Measurements from ENCODE around the gene ZFYVE27.

Gene ZFYVE27

GRCh38 chr10:97743169-97743943 is 6.4 kb downstream of the ZFYVE27 start:
- no peak for DNase-seq (ENCODE audit: low read depth in 2 of 2, low spot score in 1 of 2)

GRCh38 chr10:97744405-97745035 is 7.6 kb downstream of the ZFYVE27 start:
- DNase-seq (ENCODE audit: low read depth in 2 of 2, low spot score in 1 of 2): no peak

- no peak for DNase-seq (ENCODE audit: low read depth in 2 of 2, low spot score in 1 of 2)
Observed at GRCh38 chr10:97747573-97747972, 10.6 kb downstream of the ZFYVE27 start.

GRCh38 chr10:97748116-97748515 is 11.2 kb downstream of the ZFYVE27 start:
- no peak for DNase-seq (ENCODE audit: low read depth in 2 of 2, low spot score in 1 of 2)

GRCh38 chr10:97752956-97753355 is 16.0 kb downstream of the ZFYVE27 start:
- no peak for DNase-seq (ENCODE audit: low read depth in 2 of 2, low spot score in 1 of 2)

- DNase-seq (ENCODE audit: low read depth in 2 of 2, low spot score in 1 of 2): no peak
Observed at GRCh38 chr10:97754726-97755125, 17.8 kb downstream of the ZFYVE27 start.

- DNase-seq (ENCODE audit: low read depth in 2 of 2, low spot score in 1 of 2): no peak
Observed at GRCh38 chr10:97755718-97756117, 18.8 kb downstream of the ZFYVE27 start.

- DNase-seq (ENCODE audit: low read depth in 2 of 2, low spot score in 1 of 2): no peak
Observed at GRCh38 chr10:97757471-97757870, 20.5 kb downstream of the ZFYVE27 start.

- peak; percentile 22 to 23 for DNase-seq (ENCODE audit: low read depth in 2 of 2, low spot score in 1 of 2)
Observed at GRCh38 chr10:97759158-97759887, 22.4 kb downstream of the ZFYVE27 start.

GRCh38 chr10:97759946-97760345 is 23.0 kb downstream of the ZFYVE27 start:
- DNase-seq (ENCODE audit: low read depth in 2 of 2, low spot score in 1 of 2): no peak

- DNase-seq (ENCODE audit: low read depth in 2 of 2, low spot score in 1 of 2): no peak
Observed at GRCh38 chr10:97760461-97761257, 23.7 kb downstream of the ZFYVE27 start.

- DNase-seq (ENCODE audit: low read depth in 2 of 2, low spot score in 1 of 2): no peak
Observed at GRCh38 chr10:97761331-97761865, 24.5 kb downstream of the ZFYVE27 start.

GRCh38 chr10:97762056-97762455 is 25.1 kb downstream of the ZFYVE27 start:
- DNase-seq (ENCODE audit: low read depth in 2 of 2, low spot score in 1 of 2): no peak

GRCh38 chr10:97762816-97763215 is 25.9 kb downstream of the ZFYVE27 start:
- DNase-seq (ENCODE audit: low read depth in 2 of 2, low spot score in 1 of 2): no peak

GRCh38 chr10:97763411-97763810 is 26.5 kb downstream of the ZFYVE27 start:
- DNase-seq (ENCODE audit: low read depth in 2 of 2, low spot score in 1 of 2): no peak

GRCh38 chr10:97763947-97764346 is 27.0 kb downstream of the ZFYVE27 start:
- DNase-seq (ENCODE audit: low read depth in 2 of 2, low spot score in 1 of 2): no peak

GRCh38 chr10:97764519-97764931 is 27.6 kb downstream of the ZFYVE27 start:
- DNase-seq (ENCODE audit: low read depth in 2 of 2, low spot score in 1 of 2): no peak

GRCh38 chr10:97765201-97765600 is 28.3 kb downstream of the ZFYVE27 start:
- DNase-seq (ENCODE audit: low read depth in 2 of 2, low spot score in 1 of 2): no peak

GRCh38 chr10:97766106-97766810 is 29.3 kb downstream of the ZFYVE27 start:
- no peak for DNase-seq (ENCODE audit: low read depth in 2 of 2, low spot score in 1 of 2)
